ENCODE measurements around the gene GNG7.
A peak's percentile ranks its signal among the peaks of the same experiment; 100 is the strongest.
"Not testable (repeated sequence)": the region's sequence is repeated elsewhere in the genome, so short reads cannot be mapped to it uniquely, and the experiment has no call there.

The GNG7 gene

GRCh38 chr19:2474232-2475017, 228.1 kb downstream of the GNG7 start:
- peak overlapping the region; percentile 98 for H3K4me3 ChIP-seq (ENCODE audit: low read depth, low read length)
- peak; percentile 88 for TF ChIP-seq CTCF (IDR thresholded peaks at IDR 0.05; ENCODE audit: insufficient read depth, low read depth, low read length, missing control alignments)
- peak; percentile 92 for DNase-seq (ENCODE audit: low read depth)

GRCh38 chr19:2469915-2470200, 232.6 kb downstream of the GNG7 start:
- DNase-seq (ENCODE audit: low read depth); H3K4me3 ChIP-seq (ENCODE audit: low read depth, low read length): not testable (repeated sequence)

GRCh38 chr19:2469102-2469914, 233.2 kb downstream of the GNG7 start:
- DNase-seq (ENCODE audit: low read depth) = peak; percentile 87
- H3K4me3 ChIP-seq (ENCODE audit: low read depth, low read length) = no peak overlapping the region
- TF ChIP-seq CTCF (IDR thresholded peaks at IDR 0.05; ENCODE audit: insufficient read depth, low read depth, low read length, missing control alignments) = no peak

DNA sequence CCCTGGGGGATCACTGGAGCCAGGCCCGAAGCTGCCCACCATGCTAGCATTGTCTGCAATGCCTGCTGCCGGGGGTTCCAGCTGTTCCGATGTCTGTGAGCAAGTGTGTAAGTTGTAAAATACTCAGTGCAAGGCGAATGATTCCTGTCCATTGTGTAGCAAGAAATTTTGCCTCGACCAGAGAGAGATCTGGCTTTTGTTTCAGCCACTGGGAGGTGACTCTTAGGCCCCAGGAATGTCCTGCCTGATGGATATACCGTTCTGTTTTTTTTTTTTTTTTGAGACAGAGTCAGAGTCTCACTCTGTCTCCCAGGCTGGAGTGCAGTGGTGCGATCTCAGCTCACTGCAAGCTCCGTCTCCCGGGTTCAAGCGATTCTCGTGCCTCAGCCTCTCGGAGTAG, 233.9 kb downstream of the GNG7 start:
- H3K4me3 ChIP-seq (ENCODE audit: low read depth, low read length) = no peak overlapping the region
- DNase-seq (ENCODE audit: low read depth) = no peak
- no peak for TF ChIP-seq CTCF (IDR thresholded peaks at IDR 0.05; ENCODE audit: insufficient read depth, low read depth, low read length, missing control alignments)

DNA sequence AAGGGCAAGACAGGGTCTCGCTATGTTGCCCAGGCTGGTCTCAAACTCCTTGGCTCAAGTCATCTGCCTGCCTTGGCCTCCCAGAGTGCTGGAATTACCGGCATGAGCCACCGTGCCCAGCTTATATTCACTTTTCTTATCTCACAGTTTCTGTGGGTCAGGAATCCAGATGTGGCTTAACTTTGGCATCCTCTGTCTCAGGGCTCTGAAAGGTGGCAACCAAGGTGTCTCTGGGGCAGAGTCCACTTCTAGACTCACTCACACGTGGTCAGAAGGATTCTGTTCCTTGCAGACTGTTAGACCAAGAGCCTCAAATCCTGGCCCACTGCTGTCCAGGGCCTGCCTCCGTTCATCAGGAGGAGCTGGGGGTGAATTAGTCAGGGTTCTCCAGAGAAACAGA, 238.1 kb downstream of the GNG7 start:
- H3K4me3 ChIP-seq (ENCODE audit: low read depth, low read length) = no peak overlapping the region
- no peak for DNase-seq (ENCODE audit: low read depth)
- no peak for TF ChIP-seq CTCF (IDR thresholded peaks at IDR 0.05; ENCODE audit: insufficient read depth, low read depth, low read length, missing control alignments)

DNA sequence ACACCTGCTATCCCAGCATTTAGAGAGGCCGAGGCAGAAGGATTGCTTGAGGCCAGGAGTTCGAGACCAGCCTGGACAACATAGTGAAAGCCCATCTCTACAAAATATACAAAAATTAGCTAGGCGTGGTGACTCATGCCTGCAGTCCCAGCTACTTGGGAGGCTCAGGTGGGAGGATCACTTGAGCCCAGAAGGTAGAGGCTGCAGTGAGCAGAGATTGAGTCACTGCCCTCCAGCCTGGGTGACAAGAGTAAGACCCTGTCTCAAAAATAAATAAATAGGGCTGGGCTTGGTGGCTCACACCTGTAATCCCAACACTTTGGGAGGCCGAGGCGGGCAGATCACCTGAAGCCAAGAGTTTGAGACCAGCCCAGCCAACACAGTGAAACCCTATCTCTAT, 238.8 kb downstream of the GNG7 start:
- H3K4me3 ChIP-seq (ENCODE audit: low read depth, low read length); DNase-seq (ENCODE audit: low read depth): not testable (repeated sequence)

GRCh38 chr19:2462635-2463421, 239.7 kb downstream of the GNG7 start:
- no peak for TF ChIP-seq CTCF (IDR thresholded peaks at IDR 0.05; ENCODE audit: insufficient read depth, low read depth, low read length, missing control alignments)
- peak overlapping the region; percentile 64 for H3K4me3 ChIP-seq (ENCODE audit: low read depth, low read length)
- DNase-seq (ENCODE audit: low read depth) = no peak
